ENCODE measurements around the gene NHLRC2. TPM values are rescaled to one million over a fixed set of nuclear protein-coding genes. Genes with fewer than 3 reads are reported as not detected.
A peak's percentile ranks its signal among the peaks of the same experiment; 100 is the strongest.

NHLRC2 gene

GRCh38 chr10:113965077-113965476, 110.6 kb downstream of the NHLRC2 start:
- H3K27ac ChIP-seq (replicated peaks; ENCODE audit: low read length) = no peak overlapping the region
- H2BK12ac ChIP-seq (ENCODE audit: low read length) = no peak overlapping the region
- H2BK5ac ChIP-seq (ENCODE audit: low read length) = no peak overlapping the region
- peak overlapping the region; percentile 5 for H2AFZ ChIP-seq (ENCODE audit: low read length)
- H3K79me1 ChIP-seq (ENCODE audit: low read depth, low read length) = no peaks in the 10 kb centered on the region
- no peak overlapping the region for H4K91ac ChIP-seq (ENCODE audit: low read depth, low read length, poor library complexity)
- H3K23ac ChIP-seq (ENCODE audit: low read depth, low read length, poor library complexity) = no peak overlapping the region
- no peak for DNase-seq (ENCODE audit: low spot score)
- peaks cover 0 to 2% of the 10 kb centered on the region in 2 donors for H3K9me3 ChIP-seq (replicated peaks in 1 of 2; ENCODE audit: control insufficient read depth in 2 of 2, insufficient read depth in 1 of 2, low read depth in 1 of 2, low read length in 2 of 2)
- no peak overlapping the region for H3K4me3 ChIP-seq (ENCODE audit: low read length in 2 of 2)
- H4K8ac ChIP-seq (ENCODE audit: low read depth, low read length) = no peak overlapping the region
- no CpG with 5 or more reads among the region's 2 CpGs for WGBS, 2 donors (ENCODE audit: extremely low coverage in 2 of 2, insufficient read length in 2 of 2, insufficient replicate concordance in 1 of 2)
- no peak overlapping the region for H3K4me2 ChIP-seq (ENCODE audit: insufficient read depth, low read length, poor library complexity, severe bottlenecking)
- H3K4me1 ChIP-seq (ENCODE audit: control insufficient read depth in 2 of 2, insufficient read depth in 1 of 2, low read depth in 1 of 2, low read length in 2 of 2) = peaks cover 12 to 23% of the 10 kb centered on the region in 2 donors
- H3K14ac ChIP-seq (ENCODE audit: low read length) = no peak overlapping the region
- no peak overlapping the region for H2BK120ac ChIP-seq (ENCODE audit: low read depth, low read length)
- no peak overlapping the region for H2BK15ac ChIP-seq (ENCODE audit: low read length)
- H3K9ac ChIP-seq (ENCODE audit: low read depth, low read length, poor library complexity) = no peak overlapping the region
- H3K36me3 ChIP-seq (replicated peaks in 1 of 2; ENCODE audit: control insufficient read depth in 2 of 2, insufficient read depth in 2 of 2, low read length in 2 of 2) = peaks cover 0 to 2% of the 10 kb centered on the region in 2 donors
- no peak overlapping the region for H3K4ac ChIP-seq (ENCODE audit: low read length)
- no peaks in the 10 kb centered on the region for H3K27me3 ChIP-seq (ENCODE audit: control insufficient read depth in 3 of 3, insufficient read depth in 3 of 3, low read depth in 1 of 3, low read length in 3 of 3)
- no peak overlapping the region for H2AK5ac ChIP-seq (ENCODE audit: low read depth, low read length)
- H3K18ac ChIP-seq (ENCODE audit: low read length) = no peak overlapping the region

- Histone ChIP-seq H3K9ac (ENCODE audit: low read depth, low read length, poor library complexity) (no peak overlapping the region), H3K23ac (ENCODE audit: low read depth, low read length, poor library complexity) (no peak overlapping the region), H2BK12ac (ENCODE audit: low read length) (no peak overlapping the region), H3K27me3 (ENCODE audit: control insufficient read depth in 3 of 3, insufficient read depth in 3 of 3, low read depth in 1 of 3, low read length in 3 of 3) (peaks cover 0 to 1% (median 0%) of the 10 kb centered on the region in 3 experiments), H3K4me3 (ENCODE audit: low read length in 2 of 2) (no peak overlapping the region), H4K91ac (ENCODE audit: low read depth, low read length, poor library complexity) (no peak overlapping the region), H4K8ac (ENCODE audit: low read depth, low read length) (no peak overlapping the region), H2BK15ac (ENCODE audit: low read length) (no peak overlapping the region), H3K27ac (replicated peaks; ENCODE audit: low read length) (no peak overlapping the region), H3K4me2 (ENCODE audit: insufficient read depth, low read length, poor library complexity, severe bottlenecking) (no peak overlapping the region), H3K9me3 (replicated peaks in 1 of 2; ENCODE audit: control insufficient read depth in 2 of 2, insufficient read depth in 1 of 2, low read depth in 1 of 2, low read length in 2 of 2) (peaks cover 0 to 2% of the 10 kb centered on the region in 2 donors), H2AK5ac (ENCODE audit: low read depth, low read length) (no peak overlapping the region), H3K18ac (ENCODE audit: low read length) (no peak overlapping the region), H2AFZ (ENCODE audit: low read length) (no peak overlapping the region), H3K4me1 (ENCODE audit: control insufficient read depth in 2 of 2, insufficient read depth in 1 of 2, low read depth in 1 of 2, low read length in 2 of 2) (peaks cover 5 to 19% of the 10 kb centered on the region in 2 donors), H3K36me3 (replicated peaks in 1 of 2; ENCODE audit: control insufficient read depth in 2 of 2, insufficient read depth in 2 of 2, low read length in 2 of 2) (peaks cover 0 to 2% of the 10 kb centered on the region in 2 donors), H2BK120ac (ENCODE audit: low read depth, low read length) (no peak overlapping the region), H3K4ac (ENCODE audit: low read length) (no peak overlapping the region), H3K79me1 (ENCODE audit: low read depth, low read length) (no peaks in the 10 kb centered on the region), H3K14ac (ENCODE audit: low read length) (no peak overlapping the region), H2BK5ac (ENCODE audit: low read length) (no peak overlapping the region)
- no peak for DNase-seq (ENCODE audit: low spot score)
- WGBS, 2 donors (ENCODE audit: extremely low coverage in 2 of 2, insufficient read length in 2 of 2, insufficient replicate concordance in 1 of 2) = no CpG with 5 or more reads among the region's 5 CpGs
Observed at GRCh38 chr10:113965683-113966082, 111.2 kb downstream of the NHLRC2 start.

Small RNA genes within 50 kb of the gene (small RNA-seq; reads per million reads assigned to genes)
- gene RF00560 (ENCODE audit: insufficient read depth) = not detected
